ENCODE measurements around the gene CDK17.
A peak's percentile ranks its signal among the peaks of the same experiment; 100 is the strongest.
"Not testable (repeated sequence)": the region's sequence is repeated elsewhere in the genome, so short reads cannot be mapped to it uniquely, and the experiment has no call there.

CDK17 gene

DNA sequence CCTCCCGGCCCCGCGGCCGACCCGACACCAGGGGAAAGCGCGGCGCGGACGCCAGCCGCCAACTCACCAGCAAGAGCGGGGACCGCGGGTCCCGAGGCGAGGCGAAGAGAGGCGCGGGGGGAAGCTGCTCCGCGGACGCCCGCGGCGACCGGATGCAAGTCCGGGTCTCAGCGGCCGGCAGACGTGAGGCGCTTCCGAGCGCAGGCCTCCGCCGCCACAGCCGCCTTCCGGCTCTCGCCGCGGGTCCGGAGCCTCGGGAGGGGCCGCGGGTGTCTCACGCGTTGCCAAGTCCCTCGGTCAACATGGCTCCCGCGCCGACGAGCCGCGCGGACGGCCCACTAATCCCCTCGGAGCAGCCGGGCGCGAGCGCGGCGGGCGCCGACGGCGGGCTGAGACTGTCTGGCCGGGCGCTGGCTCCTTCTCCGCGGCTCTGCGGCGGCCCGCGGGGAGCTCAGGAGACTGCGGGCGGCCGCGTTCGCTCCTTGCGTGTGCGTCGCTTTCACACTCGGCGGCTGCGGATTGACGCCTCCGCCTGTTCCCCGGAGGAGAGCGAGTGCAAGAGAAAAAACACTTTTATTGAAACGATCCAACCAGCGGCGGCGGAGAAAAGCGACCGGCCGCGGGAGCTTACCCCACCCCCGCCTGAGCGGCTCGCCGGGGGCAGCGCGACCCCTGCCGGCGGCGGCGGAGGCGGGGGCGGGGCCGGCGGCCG is at the start of gene CDK17:
TSS of gene CDK17 (minus strand) at position 521 of the 712 bp plus-strand sequence. CDS start 65,603 bp downstream, outside the sequence.
- peak; percentile 83 for DNase-seq (ENCODE audit: low spot score)

DNA sequence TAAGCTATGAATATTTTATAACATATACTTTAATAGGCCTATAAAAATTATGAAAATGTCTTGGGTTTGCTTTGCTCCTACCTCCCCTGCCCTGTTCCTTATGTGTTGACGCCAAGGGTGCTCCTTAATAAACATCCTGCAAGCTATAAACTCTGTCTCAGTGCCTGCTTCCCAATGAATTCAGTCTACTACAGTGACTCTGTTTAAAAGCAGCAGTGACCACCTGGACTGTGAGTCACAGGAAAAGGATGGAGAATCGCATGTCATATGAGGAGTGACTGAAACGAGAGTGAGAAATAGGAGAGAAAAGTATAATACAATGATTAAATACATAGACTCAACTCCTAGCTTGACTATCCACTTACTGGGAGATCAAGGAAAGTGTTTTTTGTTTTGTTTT is 48.1 kb upstream of the CDK17 start:
- DNase-seq (ENCODE audit: low spot score): peak; percentile 26

DNA sequence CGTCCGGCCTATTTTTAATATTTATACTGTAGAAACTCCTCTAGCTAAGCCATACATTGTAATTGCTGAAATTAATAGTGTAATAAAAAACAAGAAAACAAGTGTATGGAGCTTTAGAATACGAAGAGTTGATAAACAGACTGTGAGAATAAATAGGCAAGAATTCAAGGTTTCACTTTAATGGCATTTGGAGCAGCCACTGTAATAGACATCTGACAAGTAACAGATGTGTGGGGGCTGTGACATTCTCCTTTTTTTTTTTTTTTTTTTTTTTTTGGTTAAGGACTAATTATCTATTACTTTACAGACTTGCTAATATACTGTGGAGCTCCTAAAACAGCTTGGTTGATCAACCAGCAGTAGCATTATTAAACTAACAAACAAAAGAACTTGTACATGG is 47.0 kb upstream of the CDK17 start:
- DNase-seq (ENCODE audit: low spot score): no peak

DNA sequence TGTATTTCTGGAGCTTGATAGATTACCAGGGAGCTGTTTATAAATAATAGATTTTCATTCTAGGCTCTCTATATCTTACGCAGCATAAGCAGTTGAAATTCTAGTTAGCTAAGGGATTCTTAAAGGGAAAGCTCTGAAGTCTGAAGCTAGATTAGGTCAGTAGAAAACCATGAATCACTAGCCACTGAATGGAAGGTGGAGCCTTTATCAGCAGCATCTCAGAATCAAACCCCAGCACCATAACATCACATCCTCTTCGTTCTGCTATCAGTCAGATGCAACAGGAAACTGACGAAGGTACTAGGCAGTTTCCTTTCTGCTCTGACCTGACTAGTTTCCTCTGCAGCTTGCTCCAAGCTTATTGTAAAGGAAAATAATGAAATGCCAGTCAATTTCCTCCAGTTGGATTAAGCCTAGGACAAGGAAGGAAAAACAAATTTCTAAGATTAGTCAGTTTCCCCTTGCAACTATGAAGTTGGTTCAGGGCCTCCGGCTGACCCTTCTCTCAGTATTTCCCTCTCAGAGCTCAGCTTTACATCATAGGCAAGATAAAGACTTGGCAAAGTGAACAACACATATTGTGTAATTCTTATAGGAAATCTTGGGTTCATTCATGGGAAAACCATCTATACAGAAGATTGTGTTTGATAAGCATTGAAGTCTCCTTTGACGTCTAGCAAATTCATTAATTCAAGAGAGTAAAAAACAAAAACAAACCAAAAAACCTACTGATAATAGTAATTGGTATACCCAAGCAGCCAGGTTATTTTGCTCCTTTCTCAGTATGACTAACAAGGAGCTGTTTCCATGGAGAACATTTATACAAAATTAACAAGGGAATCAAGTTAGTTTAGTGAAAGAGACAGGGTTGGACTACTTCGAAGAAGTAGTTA is 45.7 kb upstream of the CDK17 start:
- DNase-seq (ENCODE audit: low spot score): peak; percentile 66

DNA sequence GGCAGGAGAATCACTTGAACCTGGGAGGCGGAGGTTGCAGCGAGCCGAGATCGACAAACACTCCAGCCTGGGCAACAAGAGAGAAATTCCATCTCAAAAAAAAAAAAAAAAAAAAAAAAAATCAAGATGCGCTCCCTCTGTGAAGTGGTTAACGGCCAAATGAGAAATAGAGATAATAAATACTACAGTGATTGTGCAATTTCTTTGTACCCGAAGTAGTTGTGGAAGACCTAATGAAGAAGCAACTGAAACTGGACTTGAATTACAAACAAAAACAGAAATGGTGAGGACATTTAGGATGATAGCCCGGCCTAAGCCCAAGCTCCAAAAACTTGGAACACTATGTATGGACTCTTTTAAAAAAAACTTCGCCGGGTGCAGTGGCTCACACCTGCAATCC is 44.2 kb upstream of the CDK17 start:
- no peak for DNase-seq (ENCODE audit: low spot score)

DNA sequence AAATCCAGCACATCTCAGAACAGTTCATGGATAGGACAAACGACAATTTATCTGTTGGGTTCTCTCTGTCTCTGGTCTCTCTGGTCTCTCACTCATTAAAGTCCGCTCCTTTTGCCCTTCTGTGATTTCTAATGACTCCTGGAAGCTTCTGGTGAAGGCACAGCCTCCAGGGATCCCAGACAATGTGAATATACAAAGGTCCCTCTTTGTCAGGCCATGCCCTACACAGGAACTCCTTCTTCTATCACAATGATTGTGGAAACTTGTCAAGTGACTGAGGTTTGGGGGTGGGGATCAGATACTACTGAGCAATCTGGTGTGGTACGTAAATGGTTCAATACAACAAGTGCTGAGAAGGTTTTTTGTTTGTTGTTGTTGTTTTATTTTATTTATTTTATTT is 42.7 kb upstream of the CDK17 start:
- no peak for DNase-seq (ENCODE audit: low spot score)

DNA sequence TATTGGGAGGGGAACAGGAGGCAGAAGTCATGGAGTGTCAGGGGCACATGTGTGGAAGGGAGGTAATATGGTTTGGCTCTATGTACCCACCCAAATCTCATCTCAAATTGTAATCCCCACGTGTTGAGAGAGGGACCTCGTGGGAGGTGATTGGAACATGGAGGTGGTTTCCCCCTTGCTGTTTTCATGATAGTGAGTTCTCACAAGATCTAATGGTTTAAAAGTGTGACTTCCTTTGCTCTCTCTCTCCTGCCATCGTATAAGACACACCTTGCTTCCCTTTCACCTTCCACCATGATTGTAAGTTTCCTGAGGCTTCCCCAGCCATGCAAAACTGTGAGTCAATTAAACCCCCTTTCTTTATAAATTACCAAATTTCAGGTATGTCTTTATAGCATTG is 41.6 kb upstream of the CDK17 start:
- no peak for DNase-seq (ENCODE audit: low spot score)

DNA sequence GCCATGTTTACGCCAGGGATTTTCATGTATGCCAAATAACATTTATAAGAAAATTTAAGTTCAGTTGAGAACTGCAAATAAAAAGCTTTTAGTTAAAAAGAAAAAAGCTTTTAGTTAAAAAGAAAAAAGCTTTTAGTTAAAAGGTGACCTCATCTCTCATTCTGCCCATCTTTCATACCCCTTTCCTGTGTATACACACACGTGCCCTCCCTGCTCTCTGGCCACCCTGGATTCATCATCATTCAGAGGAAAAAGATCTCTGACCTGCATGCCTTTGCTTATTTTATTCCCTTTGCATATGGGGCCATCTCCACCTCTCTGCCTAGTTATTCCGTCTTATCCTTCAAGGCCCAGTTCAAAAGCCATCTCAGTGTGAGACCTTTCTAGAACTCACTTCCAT is 38.1 kb upstream of the CDK17 start:
- no peak for DNase-seq (ENCODE audit: low spot score)

DNA sequence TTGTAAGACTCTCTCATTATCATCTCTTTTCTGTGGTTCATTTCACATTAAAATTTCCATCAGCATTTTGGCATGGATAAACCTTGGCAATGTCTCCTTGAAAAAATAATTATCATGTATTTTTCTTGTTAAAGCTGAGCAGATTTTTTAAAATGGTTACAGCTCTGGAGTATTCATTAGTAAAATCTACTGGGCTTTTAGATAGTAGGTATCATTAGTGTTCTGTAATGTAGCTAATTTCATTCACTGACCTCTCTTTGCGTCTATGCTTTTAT is 36.9 kb upstream of the CDK17 start:
- no peak for DNase-seq (ENCODE audit: low spot score)

DNA sequence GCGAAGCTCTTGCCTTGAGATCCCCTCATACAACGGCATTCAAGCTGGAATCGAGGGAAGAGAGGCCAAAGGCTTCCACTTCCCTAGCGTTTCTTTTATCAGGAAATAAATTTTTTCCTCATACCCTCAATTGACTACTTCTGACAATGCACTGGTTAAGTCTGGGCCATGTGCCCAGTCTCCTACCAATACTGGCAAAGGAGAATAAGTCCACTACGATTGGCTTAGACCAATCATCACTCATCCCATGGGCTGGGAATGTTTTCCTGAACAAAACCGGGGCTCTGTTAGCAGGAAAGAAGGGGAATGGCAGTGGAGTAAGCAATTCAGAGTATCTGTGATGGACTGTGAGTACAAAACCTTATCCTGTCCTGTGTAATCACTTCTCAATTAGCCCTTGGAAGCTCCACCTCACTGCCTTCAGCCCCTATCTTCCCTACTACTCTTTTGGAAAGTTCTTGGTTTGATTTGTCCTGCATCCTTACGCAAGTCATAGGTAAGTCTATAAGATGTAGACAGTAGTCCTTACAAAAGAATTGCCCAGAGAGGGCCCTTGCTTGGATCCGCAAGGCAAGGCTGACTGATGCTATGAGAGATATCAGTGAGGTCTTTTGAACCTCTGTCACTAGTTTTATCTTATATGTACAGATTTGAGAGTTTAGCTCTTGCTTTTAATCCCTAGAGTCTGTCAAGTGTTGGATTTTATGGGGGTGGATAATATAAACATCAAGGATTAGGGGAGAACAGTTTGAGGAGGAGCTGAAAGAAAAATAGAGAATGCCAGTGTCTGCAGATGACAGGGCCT is 36.3 kb upstream of the CDK17 start:
- DNase-seq (ENCODE audit: low spot score): no peak

DNA sequence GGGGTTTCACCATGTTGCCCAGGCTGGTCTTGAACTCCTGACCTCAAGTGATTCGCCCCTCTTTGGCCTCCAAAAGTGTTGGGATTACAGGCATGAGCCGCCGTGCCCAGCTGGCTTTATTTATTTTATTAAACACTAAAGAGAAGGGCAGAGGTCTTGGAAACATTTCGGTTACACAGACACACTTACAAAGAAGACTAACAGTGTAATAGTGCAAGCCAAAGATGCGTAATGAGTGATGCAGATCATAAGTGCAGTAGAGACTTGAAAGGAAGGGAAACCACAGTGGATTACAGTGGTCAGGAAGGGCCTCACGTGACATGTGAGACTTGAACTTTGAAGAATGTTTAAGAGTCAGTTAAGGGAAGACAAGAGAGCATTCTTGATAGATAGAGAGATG is 33.9 kb upstream of the CDK17 start:
- no peak for DNase-seq (ENCODE audit: low spot score)

DNA sequence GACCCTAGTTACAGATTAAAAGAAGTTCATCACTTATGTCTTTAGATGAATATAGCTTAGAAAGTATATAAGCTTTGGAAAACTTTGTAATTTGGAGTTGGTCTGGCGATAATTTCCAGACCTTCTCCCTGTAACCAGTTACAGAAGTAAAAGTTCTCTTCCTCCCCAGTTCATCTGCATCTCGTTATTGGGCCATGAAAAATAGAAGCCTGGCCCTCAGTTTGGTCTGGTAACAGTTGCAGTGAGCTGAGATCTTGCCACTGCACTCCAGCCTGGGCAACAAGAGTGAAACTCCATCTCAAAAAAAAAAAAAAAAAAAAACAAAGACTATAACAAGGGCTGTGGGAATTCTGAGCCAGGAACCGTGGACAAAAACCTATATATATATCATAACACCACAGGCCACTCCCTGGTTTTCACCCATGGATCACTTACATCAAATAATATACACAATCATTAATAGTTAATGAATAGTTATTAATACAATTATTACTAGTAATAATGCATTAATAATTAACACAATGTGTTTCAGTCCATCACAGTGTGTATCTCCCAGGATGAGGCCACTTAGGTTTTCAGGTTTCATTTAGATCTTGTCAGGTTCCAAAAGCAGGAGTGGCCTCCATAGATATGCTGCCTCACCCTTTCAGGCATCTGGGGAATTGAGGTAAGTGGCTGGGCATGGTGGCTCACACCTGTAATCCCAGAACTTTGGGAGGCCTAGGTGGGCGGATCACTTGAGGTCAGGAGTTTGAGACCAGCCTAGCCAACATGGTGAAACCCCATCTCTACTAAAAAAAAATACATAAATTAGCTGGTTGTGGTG is 32.5 kb upstream of the CDK17 start:
- not testable (repeated sequence) for DNase-seq (ENCODE audit: low spot score)

DNA sequence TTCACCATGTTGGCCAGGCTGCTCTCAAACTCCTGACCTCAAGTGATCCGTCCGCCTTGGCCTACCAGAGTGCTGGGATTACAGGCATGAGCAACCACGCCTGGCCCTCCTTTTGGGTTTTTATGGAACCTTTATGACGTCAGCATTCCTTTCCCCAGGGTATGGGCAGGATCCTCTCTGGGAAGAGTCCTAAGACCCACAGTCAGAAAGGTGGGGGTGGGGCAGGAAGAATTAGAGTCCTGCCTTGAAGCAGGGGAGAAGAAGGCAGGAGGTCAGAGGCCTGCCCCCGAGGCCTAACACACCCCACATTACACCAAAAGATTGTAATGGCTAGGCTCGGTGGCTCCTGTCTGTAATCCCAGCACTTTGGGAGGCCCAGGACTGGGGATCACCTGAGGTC is 30.8 kb upstream of the CDK17 start:
- no peak for DNase-seq (ENCODE audit: low spot score)

DNA sequence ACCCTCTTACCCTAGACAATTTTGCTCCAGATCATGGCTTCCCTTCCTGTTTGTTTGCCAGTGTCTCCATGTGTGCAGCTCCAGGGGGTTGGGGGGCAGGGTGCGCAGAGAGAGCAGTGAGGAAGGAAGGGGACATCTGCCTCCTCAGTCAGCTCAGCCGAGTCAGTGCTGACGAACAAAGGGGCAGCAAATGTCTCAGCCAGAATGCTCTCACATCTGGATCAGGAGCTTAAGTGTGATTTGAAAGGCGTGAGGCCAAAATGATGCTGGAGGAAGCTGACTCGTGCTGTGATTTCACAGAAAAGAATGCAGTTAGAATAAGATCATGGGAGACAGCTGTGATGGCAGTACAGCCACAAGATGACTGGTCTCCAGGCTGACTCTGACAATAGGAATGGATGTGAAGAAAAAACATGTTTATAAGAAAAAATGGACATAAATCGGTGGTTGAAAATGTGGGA is 27.1 kb upstream of the CDK17 start:
- peak; percentile 70 for DNase-seq (ENCODE audit: low spot score)

DNA sequence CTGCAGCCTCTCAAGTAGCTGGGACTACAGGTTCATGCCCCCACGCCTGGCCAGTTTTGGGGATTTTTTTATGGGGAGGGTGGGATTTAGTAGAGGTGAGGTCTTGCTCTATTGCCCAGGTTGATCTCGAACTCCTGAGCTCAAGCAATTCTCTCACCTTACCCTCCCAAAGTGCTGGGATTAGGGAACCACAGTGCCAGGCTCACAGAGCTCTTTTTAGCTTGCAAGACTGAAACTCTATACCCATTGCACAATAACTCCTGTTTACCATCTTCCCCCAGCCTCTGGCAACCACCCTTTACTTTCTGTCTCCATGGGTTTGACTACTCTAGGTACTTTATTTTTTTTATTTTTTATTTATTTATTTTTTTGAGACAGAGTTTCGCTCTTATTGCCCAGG is 25.7 kb upstream of the CDK17 start:
- DNase-seq (ENCODE audit: low spot score): no peak

DNA sequence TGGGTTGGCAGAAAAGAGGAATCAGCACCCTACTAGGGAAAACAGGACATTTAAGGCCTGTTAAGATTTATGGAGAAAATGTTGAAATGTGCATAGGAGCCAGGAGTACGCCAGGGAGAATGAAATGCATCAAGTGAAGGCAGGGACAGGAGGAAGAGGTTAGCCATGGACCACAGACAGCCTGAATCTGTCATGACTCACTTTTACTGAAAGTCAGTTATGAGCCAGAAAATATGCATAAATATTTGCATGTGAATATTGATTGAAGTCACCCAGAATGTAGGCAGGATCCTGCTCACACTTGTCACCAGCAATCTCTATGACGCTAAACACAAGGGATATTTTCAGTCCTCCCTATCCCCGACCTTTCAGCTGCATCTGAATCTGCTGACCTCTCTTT is 25.1 kb upstream of the CDK17 start:
- peak; percentile 57 for DNase-seq (ENCODE audit: low spot score)

DNA sequence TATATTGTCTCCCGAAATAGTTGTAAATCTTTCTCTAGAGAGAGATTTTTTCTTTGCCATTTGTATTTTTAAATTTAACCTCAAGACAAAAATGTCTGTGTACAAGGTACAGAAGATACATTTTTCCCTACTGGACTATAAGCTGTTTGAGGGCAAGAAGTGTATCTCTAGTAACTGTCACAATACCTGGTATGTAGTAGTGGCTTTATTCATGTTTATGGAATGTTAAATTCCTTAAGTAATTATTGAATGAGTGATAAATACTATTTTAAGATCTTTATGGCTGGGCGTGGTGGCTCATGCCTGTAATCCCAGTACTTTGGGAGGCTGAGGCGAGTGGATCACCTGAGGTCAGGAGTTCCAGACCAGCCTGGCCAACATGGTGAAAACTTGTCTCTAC is 24.4 kb upstream of the CDK17 start:
- no peak for DNase-seq (ENCODE audit: low spot score)

DNA sequence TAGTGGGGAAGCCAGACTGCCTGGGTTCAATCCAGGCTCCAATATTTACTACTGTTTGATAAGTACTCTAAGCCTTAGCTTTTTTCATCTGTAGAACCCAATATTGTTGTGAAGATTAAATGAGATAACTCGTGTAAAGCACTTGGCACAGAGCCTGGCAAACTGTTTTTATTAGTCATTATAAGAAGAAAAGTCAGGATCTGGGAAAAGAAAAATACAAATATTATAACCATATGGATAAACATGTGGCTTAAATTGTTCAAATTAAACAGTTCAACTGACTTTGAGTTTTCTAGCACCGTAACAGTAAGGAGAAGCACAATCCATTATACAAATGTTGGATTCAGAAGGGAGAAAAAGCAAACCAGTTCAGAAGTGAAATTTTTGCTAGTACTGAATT is 22.0 kb upstream of the CDK17 start:
- no peak for DNase-seq (ENCODE audit: low spot score)

DNA sequence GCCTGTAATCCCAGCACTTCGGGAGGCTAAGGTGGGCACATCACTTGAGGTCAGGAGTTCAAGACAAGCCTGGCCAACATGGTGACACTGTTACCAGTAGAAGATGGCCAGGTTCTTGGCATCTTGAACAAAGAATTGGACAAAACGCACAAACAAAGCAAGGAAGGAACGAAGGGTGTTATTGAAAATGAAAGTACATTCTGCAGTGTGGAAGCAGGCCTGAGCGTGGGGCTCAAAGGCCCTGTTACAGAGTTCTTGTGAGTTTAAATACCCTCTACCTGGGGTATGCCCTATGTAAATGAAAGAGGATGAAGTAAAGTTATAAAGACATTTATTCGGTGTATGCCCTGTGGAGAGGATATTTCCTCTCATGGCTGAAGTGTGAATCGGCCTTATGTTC is 20.8 kb upstream of the CDK17 start:
- DNase-seq (ENCODE audit: low spot score): no peak

DNA sequence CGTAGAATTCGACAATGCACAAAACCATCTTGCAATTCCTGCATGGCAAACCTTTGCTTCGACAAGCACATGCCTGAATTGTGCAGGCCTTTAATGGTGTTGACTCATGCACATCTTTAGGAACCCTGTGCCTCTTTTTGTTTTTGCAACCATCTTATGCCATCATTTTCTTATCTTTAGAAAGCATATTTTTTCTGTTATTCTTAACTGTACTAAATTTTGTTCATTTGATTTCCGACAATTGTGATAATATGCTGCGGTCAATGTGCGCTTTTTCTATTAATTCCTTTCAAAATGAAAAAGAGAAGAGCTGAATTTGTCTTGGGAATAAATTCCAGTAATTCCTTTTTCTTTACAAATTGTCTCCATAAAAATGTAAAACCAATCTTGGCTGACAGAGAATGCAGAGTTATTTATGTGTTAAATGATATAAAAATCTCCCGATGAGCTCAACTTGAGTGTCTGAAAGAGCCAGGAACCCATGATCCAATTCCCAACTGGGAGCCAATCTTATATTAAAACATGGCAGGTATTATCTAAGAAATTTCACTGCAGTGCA is 20.1 kb upstream of the CDK17 start:
- no peak for DNase-seq (ENCODE audit: low spot score)

DNA sequence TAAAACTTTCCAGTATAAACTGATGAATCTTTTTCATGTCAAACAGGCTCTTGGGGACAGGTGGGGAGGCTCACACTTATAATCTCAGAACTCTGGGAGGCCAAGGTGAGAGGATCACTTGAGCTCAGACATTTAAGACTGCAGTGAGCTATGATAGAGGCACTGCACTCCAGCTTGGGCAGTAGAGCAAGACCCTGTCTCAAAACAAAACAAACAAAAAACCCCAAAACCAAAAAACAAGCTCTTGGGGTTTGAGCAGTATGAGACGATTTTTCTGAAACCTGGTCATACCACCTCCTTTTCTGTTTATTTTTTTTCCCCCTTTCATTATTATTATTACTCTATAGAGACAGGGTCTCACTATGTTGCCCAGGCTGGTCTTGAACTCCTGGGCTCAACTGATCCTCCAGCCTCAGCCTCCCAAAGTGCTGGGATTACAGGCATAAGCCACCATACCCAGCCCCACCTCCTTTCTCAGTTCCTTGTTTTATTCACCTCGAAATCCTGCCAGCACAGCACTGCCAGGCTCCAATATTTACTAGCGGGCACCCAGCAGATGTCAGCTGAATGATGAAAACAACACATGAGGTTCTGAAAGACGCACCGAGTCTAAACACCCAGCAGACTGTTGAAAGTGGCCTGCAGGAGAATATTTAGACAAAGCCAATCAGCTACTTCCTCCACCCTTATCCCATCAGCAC is 19.5 kb upstream of the CDK17 start:
- no peak for DNase-seq (ENCODE audit: low spot score)
